ENCODE results near the gene MEIS1.

Gene MEIS1

DNA sequence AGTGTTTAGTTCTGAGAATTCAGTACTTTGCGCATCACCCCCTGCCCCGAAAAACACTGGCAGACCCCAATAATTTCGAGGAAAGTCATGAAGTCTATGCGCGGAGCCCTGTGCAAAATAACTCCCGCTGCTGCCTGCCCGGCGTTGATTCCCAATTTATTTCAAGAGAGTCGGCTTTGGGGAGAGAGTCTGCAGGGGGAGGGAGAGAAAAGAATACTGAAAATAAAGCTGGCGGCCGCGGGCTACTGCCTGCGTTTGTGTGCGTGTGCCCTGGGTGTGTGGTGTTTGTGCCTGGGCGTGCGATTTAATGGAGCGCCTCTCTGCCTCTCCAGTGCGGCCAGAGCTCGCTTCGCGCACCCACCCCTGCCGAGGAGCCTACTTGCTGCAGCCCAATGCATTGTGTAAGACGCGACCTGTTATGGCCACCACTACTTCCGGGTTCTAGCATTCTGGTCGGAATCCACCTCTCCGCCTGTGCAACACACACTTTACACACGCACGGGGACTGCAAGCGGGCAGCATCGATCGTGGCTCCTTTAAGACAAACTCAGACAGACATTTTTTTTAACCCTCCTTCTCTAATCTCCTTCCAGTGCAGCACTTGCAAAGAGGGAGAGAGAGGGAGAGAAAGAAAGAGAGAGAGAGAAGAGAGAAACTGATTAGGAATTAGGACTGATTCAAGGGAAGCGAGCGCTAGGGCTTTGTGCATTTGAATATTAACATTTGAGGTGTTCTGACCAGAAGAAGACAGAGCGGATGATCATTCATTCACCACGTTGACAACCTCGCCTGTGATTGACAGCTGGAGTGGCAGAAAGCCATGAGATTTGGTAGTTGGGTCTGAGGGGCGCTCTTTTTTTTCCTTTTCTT, at the start of gene MEIS1:
MEIS1 (plus strand) TSS at position 447 of the 870 bp plus-strand sequence. CDS start 732 bp downstream, outside the sequence.
- H3K9me3 ChIP-seq (ENCODE audit: insufficient read depth, low read length), result no peaks in the 10 kb centered on the region
- TF ChIP-seq EZH2phosphoT487 (IDR thresholded peaks at IDR 0.05; ENCODE audit: low read depth) (no peak), CTCF (IDR thresholded peaks at IDR 0.05; ENCODE audit: low read depth, low read length) (no peak)
- H3K4me1 ChIP-seq (ENCODE audit: low read length), result no peaks in the 10 kb centered on the region
- H3K27ac ChIP-seq (ENCODE audit: low read length), result no peak within 1 kb of the TSS
- H3K36me3 ChIP-seq (replicated peaks; ENCODE audit: low read depth, low read length), result no peaks in the 10 kb centered on the region
- no peak within 1 kb of the TSS for H2AFZ ChIP-seq (ENCODE audit: low read depth, low read length)
- H3K4me3 ChIP-seq (ENCODE audit: low read length), result no peak within 1 kb of the TSS
- H3K27me3 ChIP-seq (ENCODE audit: low read depth, low read length), result no peaks in the 10 kb centered on the region
- H3K4me2 ChIP-seq (ENCODE audit: low read length), result no peak within 1 kb of the TSS
- H3K9ac ChIP-seq (ENCODE audit: low read length), result no peak within 1 kb of the TSS
- no peaks in the 10 kb centered on the region for H4K20me1 ChIP-seq (ENCODE audit: insufficient read depth, low read length)
- no peaks in the 10 kb centered on the region for H3K79me2 ChIP-seq (ENCODE audit: low read length)

DNA sequence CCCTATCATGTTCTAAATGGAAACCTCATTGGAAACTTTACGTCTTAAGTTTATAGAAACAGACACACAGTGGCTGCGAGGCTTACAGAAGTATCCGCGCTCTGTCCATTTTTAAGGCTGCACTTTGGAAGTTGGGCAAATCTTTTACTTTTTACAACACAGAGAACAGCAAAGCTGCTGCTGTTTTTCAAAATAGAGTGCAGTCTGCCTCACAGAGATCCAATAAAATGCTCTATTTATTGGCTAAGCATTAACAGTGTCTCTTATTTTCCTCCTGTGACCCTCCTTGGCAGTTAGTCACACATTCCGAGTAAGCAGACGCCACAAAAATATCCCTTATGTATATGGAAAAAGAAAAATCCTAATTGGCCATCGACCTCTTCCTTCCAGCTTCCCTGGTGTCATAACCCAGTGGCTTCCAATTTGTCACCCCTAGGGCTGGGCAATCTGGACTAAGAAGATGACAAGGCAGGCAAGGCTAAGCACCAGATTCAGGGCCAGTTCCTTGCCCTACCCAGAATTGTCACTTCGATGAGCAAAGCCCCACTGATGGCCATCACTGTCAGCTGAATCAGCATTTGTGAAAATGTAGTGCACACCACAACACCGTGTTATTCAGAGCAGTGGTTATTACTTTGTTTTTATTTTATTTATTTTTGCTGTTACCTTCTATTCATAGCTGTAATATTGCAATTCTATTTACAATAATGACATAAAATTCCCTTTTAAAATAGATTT, 47.7 kb upstream of the MEIS1 start:
- Histone ChIP-seq H3K27ac (ENCODE audit: low read length) (no peak overlapping the region), H2AFZ (ENCODE audit: low read depth, low read length) (no peak overlapping the region), H3K79me2 (ENCODE audit: low read length) (no peaks in the 10 kb centered on the region), H3K4me3 (ENCODE audit: low read length) (no peak overlapping the region), H3K9ac (ENCODE audit: low read length) (no peak overlapping the region), H3K27me3 (ENCODE audit: low read depth, low read length) (0 out of 2 replicates have a peak, but pooled peaks cover 6% of the 10 kb centered on the region), H3K4me2 (ENCODE audit: low read length) (no peak overlapping the region), H3K9me3 (ENCODE audit: insufficient read depth, low read length) (no peaks in the 10 kb centered on the region), H3K4me1 (ENCODE audit: low read length) (peaks cover 19% of the 10 kb centered on the region), H3K36me3 (replicated peaks; ENCODE audit: low read depth, low read length) (no peaks in the 10 kb centered on the region), H4K20me1 (ENCODE audit: insufficient read depth, low read length) (no peaks in the 10 kb centered on the region)
- TF ChIP-seq CTCF (IDR thresholded peaks at IDR 0.05; ENCODE audit: low read depth, low read length) (no peak), EZH2phosphoT487 (IDR thresholded peaks at IDR 0.05; ENCODE audit: low read depth) (no peak)

DNA sequence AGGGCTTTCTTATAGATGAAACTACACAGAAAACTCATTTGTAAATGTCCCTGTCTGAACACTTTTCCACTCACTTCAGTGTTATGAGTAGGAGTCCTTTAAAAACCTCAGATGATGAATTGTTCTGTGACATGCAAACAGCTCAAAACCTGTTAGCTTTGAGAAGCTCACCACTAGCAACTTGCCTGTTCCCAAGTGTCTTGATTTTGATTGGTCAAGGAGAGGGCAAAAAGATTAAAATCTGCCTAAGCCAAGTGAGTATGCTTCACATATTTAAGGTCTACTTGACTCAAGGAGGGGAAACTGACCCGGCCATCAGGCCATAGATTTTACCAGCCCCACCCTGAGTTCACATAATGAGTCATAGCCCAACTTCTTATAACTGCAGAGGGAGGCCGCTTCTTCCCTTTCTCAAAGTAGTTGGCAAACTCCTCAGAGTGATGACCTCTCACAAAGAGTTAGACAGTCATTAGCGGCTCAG, 45.2 kb upstream of the MEIS1 start:
- Histone ChIP-seq H3K27ac (ENCODE audit: low read length) (peak overlapping the region; percentile 13), H3K4me1 (ENCODE audit: low read length) (peaks cover 19% of the 10 kb centered on the region), H3K4me2 (ENCODE audit: low read length) (peak overlapping the region; percentile 38), H3K36me3 (replicated peaks; ENCODE audit: low read depth, low read length) (no peaks in the 10 kb centered on the region), H4K20me1 (ENCODE audit: insufficient read depth, low read length) (no peaks in the 10 kb centered on the region), H3K79me2 (ENCODE audit: low read length) (no peaks in the 10 kb centered on the region), H3K4me3 (ENCODE audit: low read length) (no peak overlapping the region), H3K9me3 (ENCODE audit: insufficient read depth, low read length) (no peaks in the 10 kb centered on the region), H3K27me3 (ENCODE audit: low read depth, low read length) (0 out of 2 replicates have a peak, but pooled peaks cover 3% of the 10 kb centered on the region), H2AFZ (ENCODE audit: low read depth, low read length) (no peak overlapping the region), H3K9ac (ENCODE audit: low read length) (no peak overlapping the region)
- no peak for TF ChIP-seq EZH2phosphoT487 (IDR thresholded peaks at IDR 0.05; ENCODE audit: low read depth)
- TF ChIP-seq CTCF (IDR thresholded peaks at IDR 0.05; ENCODE audit: low read depth, low read length), result no peak

DNA sequence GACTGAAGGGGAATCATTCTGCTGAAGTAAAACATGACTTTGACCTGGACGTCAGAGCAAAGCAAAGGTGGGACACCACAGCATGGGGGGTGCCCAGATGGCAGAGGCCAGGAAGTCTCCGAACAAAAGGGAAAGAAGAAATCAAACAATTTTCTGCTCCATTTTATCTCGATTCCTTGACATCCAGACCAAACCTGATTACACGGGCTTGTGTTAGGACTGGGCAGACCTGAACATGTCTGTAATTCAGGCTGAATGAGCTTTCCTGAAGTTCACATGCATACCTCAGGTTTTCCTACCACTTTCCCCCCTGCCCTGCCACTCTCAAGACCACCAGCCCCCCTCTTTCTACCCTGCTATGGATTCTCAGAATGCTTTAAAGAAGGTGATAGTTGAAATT, 44.8 kb upstream of the MEIS1 start:
- Histone ChIP-seq H3K4me3 (ENCODE audit: low read length) (no peak overlapping the region), H3K4me1 (ENCODE audit: low read length) (peaks cover 19% of the 10 kb centered on the region), H3K79me2 (ENCODE audit: low read length) (no peaks in the 10 kb centered on the region), H3K9ac (ENCODE audit: low read length) (no peak overlapping the region), H3K27me3 (ENCODE audit: low read depth, low read length) (0 out of 2 replicates have a peak, but pooled peaks cover 3% of the 10 kb centered on the region), H3K9me3 (ENCODE audit: insufficient read depth, low read length) (no peaks in the 10 kb centered on the region), H3K4me2 (ENCODE audit: low read length) (peak overlapping the region; percentile 38; the same call in 1 of the 2 replicates), H2AFZ (ENCODE audit: low read depth, low read length) (no peak overlapping the region), H3K27ac (ENCODE audit: low read length) (no peak overlapping the region), H3K36me3 (replicated peaks; ENCODE audit: low read depth, low read length) (no peaks in the 10 kb centered on the region), H4K20me1 (ENCODE audit: insufficient read depth, low read length) (no peaks in the 10 kb centered on the region)
- TF ChIP-seq EZH2phosphoT487 (IDR thresholded peaks at IDR 0.05; ENCODE audit: low read depth), result no peak
- TF ChIP-seq CTCF (IDR thresholded peaks at IDR 0.05; ENCODE audit: low read depth, low read length), result no peak

All from OCI-LY3 (cell line).